Body of pancreas (tissue), 4 donors: Measurements from ENCODE around the gene ATP9B.

Experiments
- CTCF ChIP-seq, 7 experiments: fragments of 450-650 bp in 4 of 7; fragments of 200-600 bp in 3 of 7; sonication (generic) in 3 of 7; IDR thresholded peaks; one replicate each; pipeline ENCODE4 v1.5.1; 2016 to 2019; ENCODE audit warnings: antibody characterized with exemption in 7 of 7
- POLR2A ChIP-seq, 3 donors: fragments of 450-650 bp; IDR thresholded peaks; one replicate each; pipeline ENCODE4 v1.6.1; 2016; ENCODE audit warnings: antibody characterized with exemption in 3 of 3, mild to moderate bottlenecking in 2 of 3

GRCh38 chr18:79211844-79212243 is 142.7 kb downstream of the ATP9B start:
- TF ChIP-seq CTCF (IDR thresholded peaks at IDR 0.05): no peak
- TF ChIP-seq POLR2A (IDR thresholded peaks at IDR 0.05): no peak
